ENCODE results near the gene PPP4C.

- TF ChIP-seq CTCF (conservative IDR thresholded peaks at IDR 0.05; ENCODE audit: low read depth, low read length) (no peak), EZH2 (IDR thresholded peaks at IDR 0.05; ENCODE audit: low read length, unreplicated experiment) (no peak)
These were observed 23.0 kb upstream of the PPP4C start for GRCh38 chr16:30052671-30053372.
